Vagina (tissue), 2 donors: Measurements from ENCODE around the gene IFI27.
"Not testable (repeated sequence)": the region's sequence is repeated elsewhere in the genome, so short reads cannot be mapped to it uniquely, and the experiment has no call there.

ENCODE experiments used
- POLR2A ChIP-seq, 2 donors: fragments of 450-650 bp; IDR thresholded peaks; one replicate each; pipeline ENCODE4 v1.6.1; 2017; ENCODE audit warnings: antibody characterized with exemption in 2 of 2, mild to moderate bottlenecking in 2 of 2, moderate library complexity in 2 of 2
- POLR2AphosphoS5 ChIP-seq, 2 donors: sonication (generic); formaldehyde crosslinking; IDR thresholded peaks; one replicate each; pipeline ENCODE4 v1.9.0; 2017; ENCODE audit warnings: antibody characterized with exemption in 2 of 2, mild to moderate bottlenecking in 2 of 2, low read depth in 1 of 2; ENCODE audit not compliant: insufficient read depth in 1 of 2
- TF ChIP-seq, protein P1 (sequence below), 3 experiments: fragments of 450-650 bp in 2 of 3; fragments of 200-600 bp in 1 of 3; sonication (generic) in 1 of 3; IDR thresholded peaks; one replicate each; pipeline ENCODE4 v1.5.1; 2017 to 2019; ENCODE audit warnings: antibody characterized with exemption in 3 of 3, mild to moderate bottlenecking in 2 of 3, moderate library complexity in 2 of 3

DNA sequence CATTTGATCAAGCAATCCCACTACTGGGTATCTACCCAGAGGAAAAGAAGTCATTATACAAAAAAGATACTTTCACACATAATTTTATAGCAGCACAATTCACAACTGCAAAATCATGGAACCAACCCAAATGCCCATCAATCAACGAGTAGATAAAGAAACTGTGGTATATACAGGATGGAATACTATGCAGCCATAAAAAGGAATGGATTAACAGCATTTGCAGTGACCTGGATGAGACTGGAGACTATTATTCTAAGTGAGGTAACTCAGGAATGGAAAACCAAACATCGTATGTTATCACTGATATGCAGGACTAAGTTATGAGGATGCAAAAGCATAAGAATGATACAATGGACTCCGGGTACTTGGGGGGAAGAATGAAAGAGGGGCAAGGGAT lies 38.5 kb upstream of the IFI27 start:
- TF ChIP-seq, protein P1, sequence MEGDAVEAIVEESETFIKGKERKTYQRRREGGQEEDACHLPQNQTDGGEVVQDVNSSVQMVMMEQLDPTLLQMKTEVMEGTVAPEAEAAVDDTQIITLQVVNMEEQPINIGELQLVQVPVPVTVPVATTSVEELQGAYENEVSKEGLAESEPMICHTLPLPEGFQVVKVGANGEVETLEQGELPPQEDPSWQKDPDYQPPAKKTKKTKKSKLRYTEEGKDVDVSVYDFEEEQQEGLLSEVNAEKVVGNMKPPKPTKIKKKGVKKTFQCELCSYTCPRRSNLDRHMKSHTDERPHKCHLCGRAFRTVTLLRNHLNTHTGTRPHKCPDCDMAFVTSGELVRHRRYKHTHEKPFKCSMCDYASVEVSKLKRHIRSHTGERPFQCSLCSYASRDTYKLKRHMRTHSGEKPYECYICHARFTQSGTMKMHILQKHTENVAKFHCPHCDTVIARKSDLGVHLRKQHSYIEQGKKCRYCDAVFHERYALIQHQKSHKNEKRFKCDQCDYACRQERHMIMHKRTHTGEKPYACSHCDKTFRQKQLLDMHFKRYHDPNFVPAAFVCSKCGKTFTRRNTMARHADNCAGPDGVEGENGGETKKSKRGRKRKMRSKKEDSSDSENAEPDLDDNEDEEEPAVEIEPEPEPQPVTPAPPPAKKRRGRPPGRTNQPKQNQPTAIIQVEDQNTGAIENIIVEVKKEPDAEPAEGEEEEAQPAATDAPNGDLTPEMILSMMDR (IDR thresholded peaks at IDR 0.05) = not testable (repeated sequence)
- not testable (repeated sequence) for TF ChIP-seq POLR2A (IDR thresholded peaks at IDR 0.05); POLR2AphosphoS5 (IDR thresholded peaks at IDR 0.05; ENCODE audit: insufficient read depth in 1 of 2, low read depth in 1 of 2)
